Measurements from ENCODE around the gene TBL3.
A peak's percentile ranks its signal among the peaks of the same experiment; 100 is the strongest.

The TBL3 gene

GRCh38 chr16:2022723-2023091, 50.9 kb downstream of the TBL3 start:
- DNase-seq: no peak

- DNase-seq: peak; percentile 77 to 87
Measured at GRCh38 chr16:2023092-2024031, 51.5 kb downstream of the TBL3 start.

- DNase-seq: no peak
Measured at GRCh38 chr16:2024032-2024420, 52.2 kb downstream of the TBL3 start.

DNA sequence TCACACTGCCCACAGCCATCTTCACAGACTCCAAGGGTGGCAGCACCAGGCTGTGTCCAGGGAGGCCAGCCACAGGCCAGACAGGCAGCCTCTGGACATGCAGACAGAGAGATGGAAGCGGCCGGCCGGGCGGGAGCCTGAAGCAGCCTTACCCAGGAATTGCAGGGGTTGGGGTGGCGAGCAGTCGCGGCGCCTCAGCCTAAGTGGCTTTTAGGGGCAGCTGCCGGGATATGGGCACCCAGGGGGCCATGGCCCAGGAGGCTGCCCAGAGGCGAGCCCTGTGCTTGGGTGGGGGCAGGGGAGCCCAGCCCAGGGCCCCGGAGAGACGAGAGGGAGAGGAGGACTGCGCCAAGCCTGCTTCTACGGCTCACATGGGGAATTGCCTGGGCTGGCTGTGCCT, 53.4 kb downstream of the TBL3 start:
- no peak for DNase-seq

DNA sequence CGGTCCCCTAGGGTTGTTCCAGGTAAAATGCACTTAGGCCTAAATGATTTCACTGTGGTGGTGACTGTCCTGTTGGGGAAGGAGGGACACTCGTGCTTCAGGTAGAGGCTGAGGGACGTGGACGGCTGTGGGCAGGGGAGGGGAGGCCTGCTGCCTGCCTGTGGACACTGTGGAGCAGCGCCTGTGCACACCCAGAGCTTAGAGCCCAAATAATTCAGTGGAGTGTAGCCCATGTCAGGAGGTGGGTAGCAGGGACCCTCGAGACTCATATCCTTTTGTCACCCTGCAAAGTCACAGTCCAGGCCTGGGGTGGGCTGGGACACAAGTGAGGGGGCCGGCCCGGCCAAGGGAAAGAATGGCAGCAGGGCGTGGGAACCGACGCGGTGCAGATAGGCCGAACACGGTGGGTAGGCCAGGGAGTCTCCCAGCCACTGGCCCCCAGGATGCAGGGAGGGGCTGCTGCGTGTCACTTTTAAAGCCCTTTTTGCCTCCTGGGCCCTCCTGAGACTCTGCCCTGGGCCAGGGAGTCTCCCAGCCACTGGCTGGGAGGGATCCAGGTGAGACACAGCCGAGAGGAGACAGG, 54.1 kb downstream of the TBL3 start:
- no peak for DNase-seq

DNA sequence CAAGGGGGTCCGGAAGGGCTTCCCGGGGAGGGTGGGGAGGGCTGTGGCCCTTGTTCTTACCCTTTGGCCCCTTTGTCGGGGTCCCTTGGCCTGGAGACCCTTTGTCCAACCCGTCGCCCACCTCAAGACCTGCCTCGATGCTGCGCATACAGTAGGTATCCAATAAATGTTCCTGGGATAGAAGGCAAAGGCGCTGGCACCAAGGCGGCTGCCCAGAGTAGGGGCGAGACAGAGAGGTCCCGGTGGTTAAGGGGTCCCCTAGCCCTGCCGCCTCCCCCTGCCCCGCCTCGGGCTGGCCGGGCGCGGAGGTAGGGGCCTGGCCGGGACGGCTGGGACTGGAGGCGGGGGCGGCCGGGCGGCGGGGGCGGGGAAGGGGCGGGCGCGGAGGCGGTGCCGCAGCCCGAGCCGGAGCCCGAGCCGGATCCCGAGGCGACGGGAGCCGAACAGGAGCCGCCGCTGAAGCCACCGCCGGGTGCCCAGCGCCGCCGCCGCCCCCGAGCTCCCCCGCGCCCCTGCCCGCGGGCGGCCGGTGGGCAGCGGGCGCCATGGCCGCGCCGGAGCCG, 54.7 kb downstream of the TBL3 start, which contains the start of gene NHERF2:
NHERF2 (plus strand) TSS at position 442 of the 563 bp plus-strand sequence; CDS start at position 546, 104 bp downstream.
- DNase-seq: peak in 1 of 2 donors; percentile 5

GRCh38 chr16:2027024-2028010, 55.5 kb downstream of the TBL3 start:
- no peak for DNase-seq

DNA sequence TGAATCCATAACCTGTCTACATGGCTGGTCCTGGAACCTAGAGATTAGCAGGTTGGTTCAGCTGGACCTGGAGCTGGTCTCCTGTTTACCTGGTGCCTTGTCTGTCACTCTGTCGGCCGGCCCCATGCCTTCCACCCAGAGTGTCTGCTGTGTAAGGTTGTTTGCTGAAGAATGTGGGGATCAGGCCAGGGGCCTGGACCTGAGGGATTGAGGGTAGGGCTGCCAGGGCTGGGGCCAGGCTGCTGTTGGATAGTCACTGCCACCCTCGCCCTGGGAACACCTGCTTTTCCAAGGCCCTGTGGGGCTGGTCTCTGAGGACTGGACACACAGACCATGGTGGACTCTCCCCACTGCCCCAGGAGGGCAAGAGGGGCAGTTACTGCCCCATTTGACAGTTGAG, 56.3 kb downstream of the TBL3 start:
- no peak for DNase-seq

GRCh38 chr16:2028620-2029220, 56.9 kb downstream of the TBL3 start:
- DNase-seq: no peak

DNA sequence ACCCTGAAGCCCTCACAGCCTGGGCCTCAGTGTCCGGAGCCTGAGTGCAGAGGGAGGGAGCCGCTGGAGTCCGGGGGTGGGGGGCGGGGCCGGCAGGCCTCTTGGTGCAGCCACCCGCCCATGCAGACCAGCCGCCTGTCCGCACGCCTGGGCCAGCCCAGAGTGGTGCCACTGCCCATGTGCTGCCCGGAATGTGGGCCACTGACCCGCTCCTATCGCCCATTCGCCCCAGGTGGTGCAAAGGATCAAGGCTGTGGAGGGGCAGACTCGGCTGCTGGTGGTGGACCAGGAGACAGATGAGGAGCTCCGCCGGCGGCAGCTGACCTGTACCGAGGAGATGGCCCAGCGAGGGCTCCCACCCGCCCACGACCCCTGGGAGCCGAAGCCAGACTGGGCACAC, 57.5 kb downstream of the TBL3 start:
- DNase-seq: no peak

DNA sequence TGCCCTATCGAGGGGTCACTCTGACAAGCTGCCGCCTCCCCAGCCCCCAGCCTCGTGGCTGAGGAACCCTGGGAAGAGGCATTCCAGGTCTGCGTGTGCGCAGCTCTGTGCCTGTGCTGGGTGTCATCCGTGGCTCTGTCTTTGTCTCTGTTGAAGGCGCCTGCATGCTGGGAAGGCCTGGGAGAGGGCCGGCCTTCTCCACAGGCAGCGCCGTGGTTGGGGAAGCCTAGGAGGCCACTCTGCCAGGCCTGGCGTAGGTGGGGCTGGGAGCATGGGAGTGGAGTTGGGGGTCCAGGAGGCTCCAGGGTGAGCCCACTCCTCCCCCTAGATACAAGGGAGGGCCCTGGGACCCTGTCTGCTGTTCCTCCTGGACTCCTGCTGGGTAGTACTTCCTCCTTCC, 58.2 kb downstream of the TBL3 start:
- no peak for DNase-seq

DNA sequence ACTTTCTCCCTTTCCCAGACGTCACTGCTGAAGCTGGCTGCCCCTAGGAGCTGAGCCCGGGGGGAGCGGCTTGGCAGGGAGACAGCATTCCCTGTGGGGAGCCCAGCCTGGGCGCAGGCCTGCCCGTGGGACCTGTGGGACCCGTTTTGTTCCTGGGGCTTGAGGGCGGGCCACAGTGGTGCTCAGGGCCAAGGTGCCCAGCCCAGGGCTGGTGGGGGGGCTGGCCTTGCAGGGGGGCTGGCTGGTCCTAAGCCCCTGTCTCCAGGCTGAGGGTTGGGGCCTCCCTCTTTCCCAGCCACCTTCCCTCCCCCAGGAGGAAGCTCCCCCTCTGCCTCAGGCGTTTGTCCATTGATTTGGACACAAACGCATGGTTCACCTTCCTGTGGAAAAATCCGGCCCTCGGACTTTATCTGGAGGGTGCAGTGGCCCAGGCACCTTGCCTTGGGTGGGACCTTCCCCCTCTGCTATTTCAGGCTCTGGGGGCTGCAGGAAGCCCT, 59.3 kb downstream of the TBL3 start:
- DNase-seq: no peak
